Measurements from ENCODE around the gene HSPB3. TPM values are rescaled to one million over a fixed set of nuclear protein-coding genes. Genes with fewer than 3 reads are reported as not detected.
A peak's percentile ranks its signal among the peaks of the same experiment; 100 is the strongest.

HSPB3 gene
- total and polyA plus RNA-seq, 5 donors from 2014 or later: not detected

DNA sequence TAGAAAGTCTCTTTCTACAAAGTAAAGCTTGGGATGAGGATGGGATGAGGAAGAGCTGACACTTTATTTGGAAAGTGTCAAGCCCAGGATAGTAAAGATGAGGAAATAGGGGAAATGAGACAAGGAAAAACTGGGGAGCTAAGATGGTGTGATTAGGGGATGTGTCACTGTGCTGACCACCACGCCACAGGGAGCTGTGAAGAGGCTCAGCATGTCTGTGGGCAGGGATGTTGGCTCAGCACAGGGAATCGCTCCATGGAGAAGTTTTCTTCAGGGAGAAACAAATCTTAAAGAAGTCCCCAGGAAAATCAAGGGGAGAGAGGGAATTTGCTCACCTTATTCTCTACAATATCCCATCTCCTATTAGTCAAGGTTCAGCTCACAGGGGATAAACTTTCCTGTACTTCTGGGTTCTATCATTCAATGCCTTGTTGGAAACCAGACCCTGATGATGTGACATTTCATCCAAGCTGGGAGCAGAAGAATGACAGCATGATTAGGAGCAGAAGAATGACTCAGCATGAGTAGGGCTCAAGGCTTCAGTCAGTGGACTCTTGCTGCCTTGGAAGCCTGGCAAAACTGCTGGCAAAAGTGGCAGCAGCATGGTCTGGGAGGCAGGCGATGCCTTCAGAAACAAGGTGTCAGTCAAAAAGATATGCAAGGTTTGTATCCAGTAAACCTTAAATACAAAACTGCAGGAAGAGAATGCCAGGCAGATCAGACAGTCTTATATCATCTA is 4.9 kb downstream of the HSPB3 start:
- no peaks in the 10 kb centered on the region for H3K9me3 ChIP-seq (ENCODE audit: control insufficient read depth in 2 of 2, low read length in 2 of 2)
- no peak overlapping the region for H3K4me3 ChIP-seq (ENCODE audit: low read depth, low read length)
- ATAC-seq (ENCODE audit: low read depth in 2 of 2): no peak
- Mint-ChIP-seq H3K36me3 (peaks cover 4% of the 10 kb centered on the region), H3K4me1 (no peaks in the 10 kb centered on the region), H3K27ac (no peak overlapping the region), H3K9me3 (peaks cover 0 to 13% (median 3%) of the 10 kb centered on the region in 7 donors), H3K4me3 (no peak overlapping the region), H3K27me3 (peaks cover 20% of the 10 kb centered on the region)
- H3K27ac ChIP-seq (ENCODE audit: insufficient read depth, low read length, poor library complexity, severe bottlenecking): no peak overlapping the region
- no peak for DNase-seq
- H3K4me1 ChIP-seq (ENCODE audit: control insufficient read depth, insufficient read depth, low read length, poor library complexity, severe bottlenecking): no peaks in the 10 kb centered on the region
- peaks cover 5% of the 10 kb centered on the region for H3K27me3 ChIP-seq (ENCODE audit: control insufficient read depth, insufficient read depth, low read length)
- H3K36me3 ChIP-seq (ENCODE audit: control insufficient read depth, insufficient read depth, low read length): no peaks in the 10 kb centered on the region

DNA sequence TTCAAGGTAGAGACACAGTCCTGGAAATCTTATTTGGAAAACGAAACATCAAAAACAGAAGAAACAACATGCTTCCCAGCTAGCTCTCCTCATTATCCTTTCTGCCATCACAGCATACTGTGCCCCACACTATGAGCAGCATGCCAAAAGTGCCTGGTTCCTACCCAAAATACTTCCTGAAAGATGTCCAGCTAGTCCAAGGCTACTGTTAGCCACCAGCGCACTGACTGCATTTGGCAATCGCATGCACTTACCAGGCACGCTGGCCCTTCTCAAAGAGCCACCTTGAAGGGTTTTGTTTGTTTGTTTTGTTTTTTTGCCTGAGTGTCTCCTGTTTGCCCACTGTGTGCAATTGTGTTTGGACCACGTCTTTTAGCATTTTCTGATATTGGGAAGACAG is 6.8 kb downstream of the HSPB3 start:
- peaks cover 21% of the 10 kb centered on the region for H3K27me3 Mint-ChIP-seq
- H3K27me3 ChIP-seq (ENCODE audit: control insufficient read depth, insufficient read depth, low read length): peaks cover under 1% of the 10 kb centered on the region
- H3K4me1 Mint-ChIP-seq: no peaks in the 10 kb centered on the region
- H3K4me3 Mint-ChIP-seq: no peak overlapping the region
- H3K4me1 ChIP-seq (ENCODE audit: control insufficient read depth, insufficient read depth, low read length, poor library complexity, severe bottlenecking): no peaks in the 10 kb centered on the region
- H3K4me3 ChIP-seq (ENCODE audit: low read depth, low read length): no peak overlapping the region
- H3K27ac Mint-ChIP-seq: no peak overlapping the region
- ATAC-seq (ENCODE audit: low read depth in 2 of 2) (no peak), DNase-seq (no peak)
- no peaks in the 10 kb centered on the region for H3K9me3 ChIP-seq (ENCODE audit: control insufficient read depth in 2 of 2, low read length in 2 of 2)
- H3K27ac ChIP-seq (ENCODE audit: insufficient read depth, low read length, poor library complexity, severe bottlenecking): no peak overlapping the region
- H3K9me3 Mint-ChIP-seq: peaks cover 0 to 13% (median 3%) of the 10 kb centered on the region in 7 donors
- H3K36me3 ChIP-seq (ENCODE audit: control insufficient read depth, insufficient read depth, low read length): no peaks in the 10 kb centered on the region
- H3K36me3 Mint-ChIP-seq: peaks cover 4% of the 10 kb centered on the region

DNA sequence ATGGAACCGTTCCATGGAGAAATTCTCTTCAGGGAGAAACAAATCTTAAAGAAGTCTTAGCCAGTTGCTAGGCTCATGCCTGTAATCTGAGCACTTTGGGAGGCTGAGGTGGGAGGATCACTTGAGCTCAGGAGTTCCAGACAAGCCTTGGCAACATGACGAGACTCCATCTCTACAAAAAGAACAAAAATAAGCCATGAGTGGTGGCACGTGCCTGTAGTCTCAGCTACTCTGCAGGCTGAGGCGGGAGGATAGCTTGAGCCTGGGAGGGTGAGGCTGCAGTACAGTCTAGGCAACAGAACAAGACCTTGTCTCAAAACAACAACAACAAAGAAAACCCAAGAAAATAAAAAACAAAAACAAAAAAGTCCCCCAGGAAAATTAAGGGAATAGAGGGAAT is 8.2 kb downstream of the HSPB3 start:
- Histone ChIP-seq H3K27ac (ENCODE audit: insufficient read depth, low read length, poor library complexity, severe bottlenecking) (no peak overlapping the region), H3K27me3 (ENCODE audit: control insufficient read depth, insufficient read depth, low read length) (no peaks in the 10 kb centered on the region), H3K36me3 (ENCODE audit: control insufficient read depth, insufficient read depth, low read length) (no peaks in the 10 kb centered on the region), H3K4me1 (ENCODE audit: control insufficient read depth, insufficient read depth, low read length, poor library complexity, severe bottlenecking) (no peaks in the 10 kb centered on the region), H3K9me3 (ENCODE audit: control insufficient read depth in 2 of 2, low read length in 2 of 2) (no peaks in the 10 kb centered on the region), H3K4me3 (ENCODE audit: low read depth, low read length) (no peak overlapping the region)
- ATAC-seq (ENCODE audit: low read depth in 2 of 2) (no peak), DNase-seq (no peak)
- Mint-ChIP-seq H3K4me3 (no peak overlapping the region), H3K36me3 (peaks cover 4% of the 10 kb centered on the region), H3K4me1 (no peaks in the 10 kb centered on the region), H3K9me3 (peaks cover 0 to 13% (median 3%) of the 10 kb centered on the region in 7 donors), H3K27ac (no peak overlapping the region), H3K27me3 (peaks cover 22% of the 10 kb centered on the region)

DNA sequence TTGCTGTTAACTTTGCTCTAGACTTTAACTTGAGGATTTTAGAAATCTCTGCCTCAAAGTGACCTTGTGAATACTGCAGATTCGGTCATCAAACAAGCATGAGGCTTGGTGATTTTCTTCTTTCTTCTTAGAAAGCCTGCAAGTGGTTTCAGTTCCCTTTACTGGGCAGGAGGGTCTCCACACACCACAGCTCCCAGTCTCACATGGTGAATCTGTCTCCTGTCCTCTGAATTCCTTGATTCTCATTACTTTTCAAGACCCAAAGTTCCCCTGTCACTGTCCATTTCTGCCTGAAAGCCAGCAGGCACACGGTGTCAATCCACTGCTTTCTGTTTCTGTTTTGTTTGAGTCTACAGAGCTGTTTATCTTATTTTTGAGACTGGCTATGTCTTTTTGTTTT is 14.1 kb downstream of the HSPB3 start:
- H3K36me3 Mint-ChIP-seq: no peaks in the 10 kb centered on the region
- peaks cover 0 to 7% (median 4%) of the 10 kb centered on the region in 4 donors for H3K4me1 Mint-ChIP-seq
- no peaks in the 10 kb centered on the region for H3K36me3 ChIP-seq (ENCODE audit: control insufficient read depth, insufficient read depth, low read length)
- H3K9me3 ChIP-seq (ENCODE audit: control insufficient read depth in 2 of 2, low read length in 2 of 2): no peaks in the 10 kb centered on the region
- H3K27ac Mint-ChIP-seq: peak overlapping the region in 1 of 3 donors; percentile 36
- H3K27me3 Mint-ChIP-seq: peaks cover 34% of the 10 kb centered on the region
- no peak overlapping the region for H3K4me3 Mint-ChIP-seq
- H3K4me3 ChIP-seq (ENCODE audit: low read depth, low read length): no peak overlapping the region
- no peaks in the 10 kb centered on the region for H3K4me1 ChIP-seq (ENCODE audit: control insufficient read depth, insufficient read depth, low read length, poor library complexity, severe bottlenecking)
- ATAC-seq (ENCODE audit: low read depth in 2 of 2): no peak
- peak in 1 of 3 donors; percentile 2 for DNase-seq
- peaks cover 5% of the 10 kb centered on the region for H3K27me3 ChIP-seq (ENCODE audit: control insufficient read depth, insufficient read depth, low read length)
- H3K9me3 Mint-ChIP-seq: peaks cover 0 to 3% (median 0%) of the 10 kb centered on the region in 7 donors
- H3K27ac ChIP-seq (ENCODE audit: insufficient read depth, low read length, poor library complexity, severe bottlenecking): no peak overlapping the region

DNA sequence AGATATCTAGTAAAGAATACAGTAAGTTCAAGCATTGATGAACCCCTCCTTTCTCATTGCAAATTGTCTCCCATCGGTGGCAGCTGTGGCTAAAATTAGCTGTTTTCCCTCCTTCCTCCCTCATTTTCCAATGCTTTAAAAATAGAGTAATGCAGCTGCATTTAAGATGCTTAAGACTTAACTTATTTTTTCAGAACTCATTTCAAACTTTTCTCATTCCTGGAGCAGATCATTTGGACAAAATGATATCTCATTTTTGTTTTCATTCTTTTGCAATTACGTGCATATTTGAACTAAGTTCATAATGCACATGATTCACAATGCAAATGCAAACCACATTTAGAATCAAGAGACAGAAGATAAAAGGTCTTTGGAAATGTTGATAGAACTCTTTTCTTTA is 14.6 kb downstream of the HSPB3 start:
- H3K9me3 ChIP-seq (ENCODE audit: control insufficient read depth in 2 of 2, low read length in 2 of 2): no peaks in the 10 kb centered on the region
- peaks cover 34% of the 10 kb centered on the region for H3K27me3 Mint-ChIP-seq
- peaks cover 0 to 3% (median 0%) of the 10 kb centered on the region in 7 donors for H3K9me3 Mint-ChIP-seq
- H3K27ac Mint-ChIP-seq: peak overlapping the region in 1 of 3 donors; percentile 36
- no peaks in the 10 kb centered on the region for H3K36me3 Mint-ChIP-seq
- H3K27ac ChIP-seq (ENCODE audit: insufficient read depth, low read length, poor library complexity, severe bottlenecking): no peak overlapping the region
- H3K4me3 ChIP-seq (ENCODE audit: low read depth, low read length): no peak overlapping the region
- ATAC-seq (ENCODE audit: low read depth in 2 of 2) (no peak), DNase-seq (no peak)
- H3K4me1 ChIP-seq (ENCODE audit: control insufficient read depth, insufficient read depth, low read length, poor library complexity, severe bottlenecking): no peaks in the 10 kb centered on the region
- H3K27me3 ChIP-seq (ENCODE audit: control insufficient read depth, insufficient read depth, low read length): peaks cover 5% of the 10 kb centered on the region
- no peak overlapping the region for H3K4me3 Mint-ChIP-seq
- no peaks in the 10 kb centered on the region for H3K36me3 ChIP-seq (ENCODE audit: control insufficient read depth, insufficient read depth, low read length)
- H3K4me1 Mint-ChIP-seq: peaks cover 0 to 7% (median 4%) of the 10 kb centered on the region in 4 donors

DNA sequence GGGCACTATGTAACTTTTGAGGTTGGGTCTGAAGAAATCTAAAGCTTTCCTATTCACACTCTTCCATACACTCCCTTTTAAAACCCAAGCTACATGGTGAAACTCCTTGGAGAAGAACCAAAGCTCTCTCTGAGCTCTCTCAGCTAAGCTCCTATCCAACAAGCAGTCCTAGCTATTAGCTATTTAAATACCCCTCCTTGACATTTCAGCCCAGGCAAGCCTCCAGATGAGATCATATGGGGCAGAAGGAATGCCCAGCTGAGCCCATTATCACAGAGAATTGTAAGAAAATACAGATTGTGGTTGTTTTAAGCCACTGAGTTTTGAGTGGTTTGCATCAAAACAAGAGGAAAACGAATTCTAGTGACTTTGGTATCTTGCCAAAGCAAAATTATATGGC is 15.2 kb downstream of the HSPB3 start:
- no peaks in the 10 kb centered on the region for H3K36me3 Mint-ChIP-seq
- ATAC-seq (ENCODE audit: low read depth in 2 of 2) (no peak), DNase-seq (no peak)
- Histone ChIP-seq H3K36me3 (ENCODE audit: control insufficient read depth, insufficient read depth, low read length) (no peaks in the 10 kb centered on the region), H3K9me3 (ENCODE audit: control insufficient read depth in 2 of 2, low read length in 2 of 2) (no peaks in the 10 kb centered on the region), H3K4me3 (ENCODE audit: low read depth, low read length) (no peak overlapping the region), H3K4me1 (ENCODE audit: control insufficient read depth, insufficient read depth, low read length, poor library complexity, severe bottlenecking) (no peaks in the 10 kb centered on the region), H3K27me3 (ENCODE audit: control insufficient read depth, insufficient read depth, low read length) (peaks cover 5% of the 10 kb centered on the region), H3K27ac (ENCODE audit: insufficient read depth, low read length, poor library complexity, severe bottlenecking) (no peak overlapping the region)
- peaks cover 34% of the 10 kb centered on the region for H3K27me3 Mint-ChIP-seq
- no peak overlapping the region for H3K4me3 Mint-ChIP-seq
- H3K27ac Mint-ChIP-seq: no peak overlapping the region
- peaks cover 0 to 3% (median 0%) of the 10 kb centered on the region in 7 donors for H3K9me3 Mint-ChIP-seq
- peaks cover 0 to 7% (median 4%) of the 10 kb centered on the region in 4 donors for H3K4me1 Mint-ChIP-seq

DNA sequence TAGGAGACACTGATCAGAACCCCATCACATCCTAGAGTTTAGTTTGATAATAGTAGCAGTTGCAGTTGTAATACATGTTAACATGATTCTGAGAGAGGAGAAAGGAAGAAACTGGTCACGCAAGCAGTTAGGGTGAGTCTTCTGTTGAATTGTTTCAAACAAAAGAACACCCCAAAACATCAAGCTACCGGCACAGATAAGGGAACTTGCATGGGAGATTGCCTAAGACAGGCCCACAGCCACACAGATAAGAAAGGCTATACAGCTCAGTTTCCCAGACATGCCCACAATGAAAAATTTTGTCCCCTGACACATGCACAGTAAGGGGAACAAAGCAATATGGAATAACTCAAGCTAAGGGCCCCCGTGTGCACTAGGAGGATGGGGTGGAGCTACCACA is 15.9 kb downstream of the HSPB3 start:
- Histone ChIP-seq H3K27ac (ENCODE audit: insufficient read depth, low read length, poor library complexity, severe bottlenecking) (no peak overlapping the region), H3K9me3 (ENCODE audit: control insufficient read depth in 2 of 2, low read length in 2 of 2) (no peaks in the 10 kb centered on the region), H3K36me3 (ENCODE audit: control insufficient read depth, insufficient read depth, low read length) (no peaks in the 10 kb centered on the region), H3K4me1 (ENCODE audit: control insufficient read depth, insufficient read depth, low read length, poor library complexity, severe bottlenecking) (no peaks in the 10 kb centered on the region), H3K27me3 (ENCODE audit: control insufficient read depth, insufficient read depth, low read length) (peaks cover 6% of the 10 kb centered on the region), H3K4me3 (ENCODE audit: low read depth, low read length) (no peak overlapping the region)
- DNase-seq: no peak
- peaks cover 37% of the 10 kb centered on the region for H3K27me3 Mint-ChIP-seq
- no peak overlapping the region for H3K4me3 Mint-ChIP-seq
- peaks cover 0 to 3% (median 0%) of the 10 kb centered on the region in 7 donors for H3K9me3 Mint-ChIP-seq
- ATAC-seq (ENCODE audit: low read depth in 2 of 2): no peak
- no peaks in the 10 kb centered on the region for H3K36me3 Mint-ChIP-seq
- peaks cover 0 to 7% (median 4%) of the 10 kb centered on the region in 4 donors for H3K4me1 Mint-ChIP-seq
- no peak overlapping the region for H3K27ac Mint-ChIP-seq

DNA sequence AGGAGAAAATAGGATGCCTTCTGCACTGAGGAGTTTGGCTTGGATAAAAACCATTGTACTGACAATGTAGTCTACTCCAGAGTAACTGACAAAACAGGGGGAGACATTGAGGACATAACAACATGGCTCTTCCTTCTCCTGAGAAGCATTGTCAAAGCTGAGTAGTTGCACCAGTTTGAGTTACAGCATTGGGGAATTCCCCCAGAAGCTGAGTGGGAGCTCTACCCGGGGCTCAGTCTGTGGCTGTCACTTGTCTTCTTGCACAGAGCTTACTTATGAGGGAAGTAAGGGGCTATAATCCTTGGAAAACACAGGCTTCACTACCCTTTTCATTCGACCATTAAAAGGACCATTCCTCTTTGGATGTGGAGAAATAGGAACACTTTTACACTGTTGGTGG is 21.2 kb downstream of the HSPB3 start:
- H3K36me3 ChIP-seq (ENCODE audit: control insufficient read depth, insufficient read depth, low read length): no peaks in the 10 kb centered on the region
- ATAC-seq (ENCODE audit: low read depth in 2 of 2): no peak
- H3K9me3 Mint-ChIP-seq: peaks cover 0 to 3% (median 0%) of the 10 kb centered on the region in 7 donors

More for the DNA sequence above, 21.2 kb downstream of the HSPB3 start:
- H3K27me3 Mint-ChIP-seq: peaks cover 12% of the 10 kb centered on the region
- H3K36me3 Mint-ChIP-seq: peaks cover 4% of the 10 kb centered on the region
- H3K4me1 Mint-ChIP-seq: no peaks in the 10 kb centered on the region
- no peak for DNase-seq
- H3K9me3 ChIP-seq (ENCODE audit: control insufficient read depth in 2 of 2, low read length in 2 of 2): no peaks in the 10 kb centered on the region
- H3K27ac Mint-ChIP-seq: no peak overlapping the region
- H3K4me3 ChIP-seq (ENCODE audit: low read depth, low read length): no peak overlapping the region
- no peak overlapping the region for H3K27ac ChIP-seq (ENCODE audit: insufficient read depth, low read length, poor library complexity, severe bottlenecking)
- no peaks in the 10 kb centered on the region for H3K4me1 ChIP-seq (ENCODE audit: control insufficient read depth, insufficient read depth, low read length, poor library complexity, severe bottlenecking)
- no peak overlapping the region for H3K4me3 Mint-ChIP-seq
- peaks cover 6% of the 10 kb centered on the region for H3K27me3 ChIP-seq (ENCODE audit: control insufficient read depth, insufficient read depth, low read length)
